MM.1S (cell line): ENCODE results near the gene PLCB1.

Experiments used
- DNase-seq: peaks from one replicate; pipeline ENCODE4 v3.0.0-alpha.2; 2015
- H2AFZ ChIP-seq: fragments of 300-600 bp; sonication (generic); 2 replicates; pipeline ENCODE4 v1.6.0; 2016; ENCODE audit warnings: antibody characterized with exemption, low read length
- H3F3A ChIP-seq: fragments of 300-600 bp; sonication (generic); 2 replicates; pipeline ENCODE4 v1.6.1; 2016; ENCODE audit warnings: mild to moderate bottlenecking, antibody characterized with exemption, low read length, moderate library complexity, mixed read lengths; ENCODE audit not compliant: insufficient read depth
- H3K27ac ChIP-seq: fragments of 300-600 bp; sonication (generic); 2 replicates; pipeline ENCODE4 v1.5.1; 2016; ENCODE audit warnings: mild to moderate bottlenecking, low read length
- H3K27me3 ChIP-seq: fragments of 300-600 bp; sonication (generic); replicated peaks from 2 replicates; pipeline ENCODE4 v1.6.0; 2016; ENCODE audit warnings: low read length; ENCODE audit not compliant: insufficient read depth
- H3K36me3 ChIP-seq: fragments of 300-600 bp; sonication (generic); replicated peaks from 2 replicates; pipeline ENCODE4 v1.6.1; 2016; ENCODE audit warnings: mild to moderate bottlenecking, low read length, mixed read lengths; ENCODE audit not compliant: insufficient read depth
- H3K4me1 ChIP-seq: fragments of 300-600 bp; sonication (generic); 2 replicates; pipeline ENCODE4 v1.6.1; 2016; ENCODE audit warnings: low read length, mixed read lengths
- H3K4me2 ChIP-seq: fragments of 300-600 bp; sonication (generic); 2 replicates; pipeline ENCODE4 v1.6.0; 2016; ENCODE audit warnings: low read depth, low read length
- H3K4me3 ChIP-seq: fragments of 300-600 bp; sonication (generic); 2 replicates; pipeline ENCODE4 v1.5.1; 2016; ENCODE audit warnings: low read length, mixed read lengths
- H3K79me2 ChIP-seq: fragments of 300-600 bp; sonication (generic); 2 replicates; pipeline ENCODE4 v1.6.1; 2016; ENCODE audit warnings: mixed run types, low read length, mixed read lengths
- H3K9ac ChIP-seq: fragments of 300-600 bp; sonication (generic); 2 replicates; pipeline ENCODE4 v1.6.1; 2016; ENCODE audit warnings: low read length, mixed read lengths
- H3K9me2 ChIP-seq: fragments of 300-600 bp; sonication (generic); replicated peaks from 2 replicates; pipeline ENCODE4 v1.6.1; 2016; ENCODE audit warnings: mild to moderate bottlenecking, low read length, mixed read lengths; ENCODE audit not compliant: insufficient read depth
- H3K9me3 ChIP-seq: fragments of 300-600 bp; sonication (generic); replicated peaks from 2 replicates; pipeline ENCODE4 v1.6.1; 2016; ENCODE audit warnings: mild to moderate bottlenecking, low read length, mixed read lengths; ENCODE audit not compliant: insufficient read depth
- H4K20me1 ChIP-seq: fragments of 300-600 bp; sonication (generic); 2 replicates; pipeline ENCODE4 v1.6.1; 2016; ENCODE audit warnings: mild to moderate bottlenecking, low read length, moderate library complexity, mixed read lengths; ENCODE audit not compliant: insufficient read depth
- EZH2 ChIP-seq: fragments of 300-600 bp; sonication (generic); optimal IDR thresholded peaks from 2 replicates; pipeline ENCODE3; 2017; ENCODE audit warnings: low read depth, mild to moderate bottlenecking, antibody characterized with exemption, low read length, mixed read lengths
- EZH2phosphoT487 ChIP-seq: fragments of 300-600 bp; sonication (generic); IDR thresholded peaks from 2 replicates; pipeline ENCODE4 v1.6.1; 2018; ENCODE audit warnings: antibody characterized with exemption, low read length
- TF ChIP-seq, protein P1 (sequence below): fragments of 300-600 bp; sonication (generic); IDR thresholded peaks from 2 replicates; pipeline ENCODE4 v1.5.1; 2016; ENCODE audit warnings: antibody characterized with exemption, low read length, mixed read lengths

The PLCB1 gene

GRCh38 chr20:8656335-8656734, 524.3 kb downstream of the PLCB1 start:
- H3K27me3 ChIP-seq = no peaks in the 10 kb centered on the region
- H3K4me1 ChIP-seq = no peaks in the 10 kb centered on the region
- H3K4me2 ChIP-seq = no peak overlapping the region
- H4K20me1 ChIP-seq = no peaks in the 10 kb centered on the region
- H3K4me3 ChIP-seq = no peak overlapping the region
- DNase-seq = no peak
- no peaks in the 10 kb centered on the region for H3F3A ChIP-seq
- no peaks in the 10 kb centered on the region for H3K36me3 ChIP-seq
- H3K79me2 ChIP-seq = no peaks in the 10 kb centered on the region
- no peaks in the 10 kb centered on the region for H3K9me3 ChIP-seq
- TF ChIP-seq EZH2phosphoT487 = no peak
- no peak for TF ChIP-seq EZH2
- TF ChIP-seq, protein P1, sequence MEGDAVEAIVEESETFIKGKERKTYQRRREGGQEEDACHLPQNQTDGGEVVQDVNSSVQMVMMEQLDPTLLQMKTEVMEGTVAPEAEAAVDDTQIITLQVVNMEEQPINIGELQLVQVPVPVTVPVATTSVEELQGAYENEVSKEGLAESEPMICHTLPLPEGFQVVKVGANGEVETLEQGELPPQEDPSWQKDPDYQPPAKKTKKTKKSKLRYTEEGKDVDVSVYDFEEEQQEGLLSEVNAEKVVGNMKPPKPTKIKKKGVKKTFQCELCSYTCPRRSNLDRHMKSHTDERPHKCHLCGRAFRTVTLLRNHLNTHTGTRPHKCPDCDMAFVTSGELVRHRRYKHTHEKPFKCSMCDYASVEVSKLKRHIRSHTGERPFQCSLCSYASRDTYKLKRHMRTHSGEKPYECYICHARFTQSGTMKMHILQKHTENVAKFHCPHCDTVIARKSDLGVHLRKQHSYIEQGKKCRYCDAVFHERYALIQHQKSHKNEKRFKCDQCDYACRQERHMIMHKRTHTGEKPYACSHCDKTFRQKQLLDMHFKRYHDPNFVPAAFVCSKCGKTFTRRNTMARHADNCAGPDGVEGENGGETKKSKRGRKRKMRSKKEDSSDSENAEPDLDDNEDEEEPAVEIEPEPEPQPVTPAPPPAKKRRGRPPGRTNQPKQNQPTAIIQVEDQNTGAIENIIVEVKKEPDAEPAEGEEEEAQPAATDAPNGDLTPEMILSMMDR = no peak
- H3K9me2 ChIP-seq = no peaks in the 10 kb centered on the region
- H3K9ac ChIP-seq = no peak overlapping the region
- no peak overlapping the region for H2AFZ ChIP-seq
- no peak overlapping the region for H3K27ac ChIP-seq

GRCh38 chr20:8657664-8658063, 525.6 kb downstream of the PLCB1 start:
- DNase-seq = no peak
- Histone ChIP-seq H3K9ac (no peak overlapping the region), H3K27me3 (no peaks in the 10 kb centered on the region), H4K20me1 (no peaks in the 10 kb centered on the region), H3K4me1 (no peaks in the 10 kb centered on the region), H2AFZ (no peak overlapping the region), H3K4me3 (no peak overlapping the region), H3K9me2 (no peaks in the 10 kb centered on the region), H3K4me2 (no peak overlapping the region), H3K27ac (no peak overlapping the region), H3F3A (no peaks in the 10 kb centered on the region), H3K9me3 (no peaks in the 10 kb centered on the region), H3K79me2 (no peaks in the 10 kb centered on the region), H3K36me3 (no peaks in the 10 kb centered on the region)
- no peak for TF ChIP-seq EZH2phosphoT487
- TF ChIP-seq, protein P1 = no peak
- no peak for TF ChIP-seq EZH2

DNA sequence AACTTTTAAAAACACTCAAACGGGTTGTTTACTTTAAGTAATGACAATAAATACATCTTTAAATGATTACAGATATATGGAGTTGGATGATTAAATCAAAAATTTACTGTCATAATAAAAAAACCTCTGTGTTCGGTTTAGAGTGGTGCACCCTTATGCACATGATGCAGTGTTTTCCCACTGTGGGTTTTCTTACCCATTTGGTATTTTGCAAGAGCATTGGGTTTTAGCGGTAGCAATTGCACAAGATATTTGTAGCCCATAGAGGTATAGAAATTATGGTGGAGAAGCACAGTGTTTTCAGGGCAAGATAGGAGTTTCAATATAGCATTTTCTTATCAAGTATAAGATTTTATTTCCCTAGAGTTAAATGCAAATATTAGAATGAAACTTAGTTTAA, 526.0 kb downstream of the PLCB1 start:
- Histone ChIP-seq H3F3A (no peaks in the 10 kb centered on the region), H3K4me2 (no peak overlapping the region)

More for the DNA sequence above, 526.0 kb downstream of the PLCB1 start:
- Histone ChIP-seq H3K79me2 (no peaks in the 10 kb centered on the region), H3K27ac (no peak overlapping the region), H3K4me1 (no peaks in the 10 kb centered on the region), H3K4me3 (no peak overlapping the region), H3K27me3 (no peaks in the 10 kb centered on the region), H3K9me3 (no peaks in the 10 kb centered on the region), H2AFZ (no peak overlapping the region), H3K36me3 (no peaks in the 10 kb centered on the region), H4K20me1 (no peaks in the 10 kb centered on the region), H3K9ac (no peak overlapping the region), H3K9me2 (no peaks in the 10 kb centered on the region)
- TF ChIP-seq EZH2 (no peak), EZH2phosphoT487 (no peak)
- TF ChIP-seq, protein P1 = no peak
- no peak for DNase-seq
